Endothelial cell of umbilical vein (primary cell): Measurements from ENCODE around the gene PYGB. TPM values are rescaled to one million over a fixed set of nuclear protein-coding genes. Genes with fewer than 3 reads are reported as not detected.

Source experiments
- BruUV-seq: library from RNA; stranded (reverse); fragments of 400-500 nt; replicated peaks from 2 replicates; lab custom pipeline; 2021; lab: Mats Ljungman, UMichigan
- CTCF ChIA-PET: fragments of 300-600, 350-600 bp; sonication (Branson Sonifier 250); formaldehyde crosslinking; loops from one replicate; lab custom pipeline; 2021; ENCODE audit warnings: antibody characterized with exemption, inconsistent platforms; lab: Charles Lee
- POLR2A ChIA-PET: fragments of 300-600, 350-600 bp; sonication (Branson Sonifier 250); formaldehyde crosslinking; loops from one replicate; lab custom pipeline; 2021; ENCODE audit warnings: antibody characterized with exemption, inconsistent platforms; lab: Charles Lee
- DNase-seq: peaks from one replicate; pipeline ENCODE4 v3.0.0-alpha.2; 2011; ENCODE audit warnings: low read depth, low spot score
- FAIRE-seq: peaks from 2 replicates; lab custom pipeline; 2011; peaks lifted over from hg19 to GRCh38; lab: Jason Lieb, UNC
- H2AFZ ChIP-seq: 2 replicates; pipeline ENCODE4 v1.6.0; 2012; ENCODE audit warnings: low read depth, low read length, control low read depth, inconsistent platforms
- H3K27ac ChIP-seq: 2 replicates; pipeline ENCODE4 v1.5.1; 2011; ENCODE audit warnings: low read depth, mild to moderate bottlenecking, control low read depth, low read length, moderate library complexity; ENCODE audit not compliant: insufficient read depth
- H3K27me3 ChIP-seq, 2 experiments: 2 replicates each; pipeline versions ENCODE4 v1.6.0 to v1.6.1; 2011; ENCODE audit warnings: low read length in 2 of 2, mixed read lengths in 1 of 2; ENCODE audit not compliant: control insufficient read depth in 2 of 2, insufficient read depth in 2 of 2
- H3K36me3 ChIP-seq, 2 experiments: 2 replicates in 1 of 2; 3 replicates in 1 of 2; pipeline ENCODE4 v1.5.1; 2011; ENCODE audit warnings: low read length in 2 of 2, mild to moderate bottlenecking in 1 of 2, moderate library complexity in 1 of 2; ENCODE audit not compliant: control insufficient read depth in 2 of 2, insufficient read depth in 2 of 2; ENCODE audit errors: extremely low read depth in 1 of 2
- H3K4me1 ChIP-seq: 3 replicates; pipeline ENCODE4 v1.5.1; 2011; ENCODE audit warnings: mild to moderate bottlenecking, low read length; ENCODE audit not compliant: control insufficient read depth, insufficient read depth; ENCODE audit errors: extremely low read depth
- H3K4me2 ChIP-seq: 2 replicates; pipeline ENCODE4 v1.6.1; 2011; ENCODE audit warnings: low read length, control low read depth, mixed read lengths; ENCODE audit not compliant: insufficient read depth
- H3K4me3 ChIP-seq, 3 experiments: fragments of 200-600 bp in 1 of 3; sonication (generic), shearing (Covaris generic) in 1 of 3; replicated peaks in 1 of 3; 2 replicates each; pipeline ENCODE4 v1.5.1; 2011 to 2016; ENCODE audit warnings: control low read depth in 3 of 3, low read length in 3 of 3, mild to moderate bottlenecking in 2 of 3, inconsistent platforms in 1 of 3, low read depth in 1 of 3, moderate library complexity in 1 of 3; ENCODE audit not compliant: insufficient read depth in 1 of 3
- H3K79me2 ChIP-seq: 2 replicates; pipeline ENCODE4 v1.6.0; 2012; ENCODE audit warnings: low read length, inconsistent platforms; ENCODE audit not compliant: control insufficient read depth, insufficient read depth
- H3K9ac ChIP-seq: replicated peaks from 2 replicates; pipeline ENCODE3; 2011; ENCODE audit warnings: low read length, control low read depth; ENCODE audit not compliant: insufficient read depth; ENCODE audit errors: extremely low read depth
- H3K9me1 ChIP-seq: replicated peaks from 3 replicates; pipeline ENCODE4 v1.6.0; 2011; ENCODE audit warnings: mild to moderate bottlenecking, low read length; ENCODE audit not compliant: control insufficient read depth, insufficient read depth; ENCODE audit errors: extremely low read depth
- H3K9me3 ChIP-seq: replicated peaks from 2 replicates; pipeline ENCODE4 v1.5.1; 2012; ENCODE audit warnings: low read length, inconsistent platforms; ENCODE audit not compliant: control insufficient read depth, insufficient read depth
- H4K20me1 ChIP-seq: replicated peaks from 2 replicates; pipeline ENCODE3; 2011; ENCODE audit warnings: mild to moderate bottlenecking, low read length; ENCODE audit not compliant: control insufficient read depth, insufficient read depth; ENCODE audit errors: extremely low read depth
- EZH2 ChIP-seq: IDR thresholded peaks from 2 replicates; pipeline ENCODE4 v1.6.1; 2012; ENCODE audit warnings: borderline replicate concordance, low read depth, mild to moderate bottlenecking, moderate library complexity, low read length, inconsistent platforms; ENCODE audit not compliant: severe bottlenecking
- FOS ChIP-seq: IDR thresholded peaks from 2 replicates; pipeline ENCODE4 v1.6.1; 2011; ENCODE audit warnings: mild to moderate bottlenecking, low read length, moderate library complexity, borderline replicate concordance; ENCODE audit not compliant: insufficient read depth
- GATA2 ChIP-seq: IDR thresholded peaks from 2 replicates; pipeline ENCODE4 v1.7.0; 2011; ENCODE audit warnings: low read depth, mild to moderate bottlenecking, moderate library complexity, mixed read lengths, low read length; ENCODE audit not compliant: insufficient read length, insufficient read depth
- JUN ChIP-seq: IDR thresholded peaks from 2 replicates; pipeline ENCODE4 v1.6.1; 2011; ENCODE audit warnings: borderline replicate concordance, low read depth; ENCODE audit not compliant: insufficient read length, insufficient read depth
- MYC ChIP-seq: IDR thresholded peaks from one replicate; pipeline ENCODE4 v1.6.1; 2011; ENCODE audit warnings: mild to moderate bottlenecking, low read depth, low read length
- POLR2A ChIP-seq: IDR thresholded peaks from 2 replicates; pipeline ENCODE4 v1.6.1; 2012; ENCODE audit warnings: low read depth, mild to moderate bottlenecking, control low read depth, low read length
- POLR2AphosphoS5 ChIP-seq: IDR thresholded peaks from 2 replicates; pipeline ENCODE4 v1.6.1; 2012; ENCODE audit warnings: low read depth, mild to moderate bottlenecking, control low read depth, low read length, moderate library complexity; ENCODE audit not compliant: insufficient read depth
- dilution Hi-C: fragments of 300-500 bp; cut with MboI; formaldehyde crosslinking; loops from one replicate; pipeline ENCODE4 v1.15.0; 2019; ENCODE audit warnings: low sequenced_read_pairs; ENCODE audit not compliant: extremely low pct_ligation_motif_present
- intact Hi-C: fragments of 100-400 bp; cut with micrococcal nuclease; formaldehyde crosslinking; loops from one replicate; pipeline ENCODE4 v1.10.0; 2022
- polyA plus RNA-seq, 4 experiments: library from polyadenylated mRNA; depleted of rRNA in 3 of 4; stranded (reverse) in 3 of 4; unstranded in 1 of 4; fragments of >200 nt; gene quantifications; 2 replicates each; pipeline versions ENCODE4 v1.2.1 to v1.2.3, GENCODE V29; 2011 to 2012; ENCODE audit warnings: missing spikeins in 1 of 4
- total RNA-seq: library from RNA; stranded (reverse); gene quantifications from 2 replicates; pipeline ENCODE4 v1.2.3, GENCODE V29; 2021
- TF ChIP-seq, protein P1 (sequence below), 2 donors: IDR thresholded peaks; 1 replicate in 1 of 2; 2 replicates in 1 of 2; pipeline ENCODE4 v1.5.1; 2011; ENCODE audit warnings: low read length in 2 of 2, mild to moderate bottlenecking in 2 of 2, moderate library complexity in 2 of 2, control low read depth in 1 of 2, inconsistent platforms in 1 of 2, low read depth in 1 of 2; ENCODE audit not compliant: insufficient read depth in 1 of 2; ENCODE audit errors: extremely low read depth in 1 of 2
- TF ChIP-seq, protein P2 (sequence below): IDR thresholded peaks from 2 replicates; pipeline ENCODE4 v1.6.1; 2011; ENCODE audit not compliant: insufficient read depth, insufficient read length

The PYGB gene
- total and polyA plus RNA-seq, 2 donors (not counting 3 experiments of a cell fraction or from before 2014, with no cell fraction given), result 36.1 to 60.2 TPM

DNA sequence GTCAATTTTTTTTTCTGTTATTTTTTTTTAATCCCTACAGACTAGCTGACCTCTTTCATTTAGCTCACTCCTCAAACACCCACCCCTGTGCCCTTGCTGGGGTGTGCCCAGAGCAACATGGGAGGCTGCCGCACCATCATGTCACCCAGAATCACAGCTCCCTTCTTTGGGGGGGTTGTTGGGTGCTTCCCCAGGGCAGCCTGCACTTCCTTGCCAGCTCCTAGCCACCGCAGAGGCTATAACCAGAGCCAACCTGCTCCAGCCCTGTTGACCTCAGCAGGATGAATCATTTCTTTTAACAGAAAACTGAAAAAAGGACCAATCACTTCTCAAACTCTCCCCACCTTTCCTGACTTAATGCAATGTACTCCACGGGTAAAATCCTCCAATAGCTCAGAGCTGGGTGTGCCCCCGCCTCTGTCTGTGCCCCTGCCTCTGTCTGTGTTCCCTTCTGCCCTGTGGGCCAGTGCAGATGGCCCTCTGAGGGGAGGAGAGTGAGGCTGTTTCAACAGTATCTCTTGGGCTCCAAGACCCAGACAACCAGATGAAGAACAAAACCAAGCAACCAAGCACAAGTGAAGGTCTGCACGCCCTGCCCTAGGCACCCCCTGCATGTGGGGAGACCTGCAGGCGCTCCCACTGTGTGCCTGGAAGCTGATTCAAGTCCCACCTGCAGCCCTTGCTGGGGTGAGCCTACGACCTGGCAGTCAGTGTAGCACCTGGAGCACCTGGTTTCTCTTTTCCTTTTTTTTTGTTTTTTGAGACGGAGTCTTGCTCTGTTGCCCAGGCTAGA, 67.7 kb downstream of the PYGB start:
- Histone ChIP-seq H2AFZ (no peak overlapping the region), H3K9me3 (no peaks in the 10 kb centered on the region), H4K20me1 (no peaks in the 10 kb centered on the region), H3K4me2 (no peak overlapping the region), H3K9ac (no peak overlapping the region), H3K36me3 (peaks cover 0 to 1% of the 10 kb centered on the region in 2 experiments), H3K4me3 (no peak overlapping the region), H3K27ac (no peak overlapping the region), H3K27me3 (no peaks in the 10 kb centered on the region), H3K79me2 (no peaks in the 10 kb centered on the region), H3K9me1 (no peaks in the 10 kb centered on the region), H3K4me1 (peaks cover 4% of the 10 kb centered on the region)
- BruUV-seq, result no TSS peak
- FAIRE-seq (no peak), DNase-seq (no peak)
- CTCF ChIA-PET, result interaction anchor here (0.8 to 2.5 kb wide), 6 partner anchors 11 to 83 kb away, joined by 3 to 21 read pairs (median 6); no protein-coding TSS in a partner anchor
- intact Hi-C loops (no loop called here), dilution Hi-C loops (no loop called here)
- POLR2A ChIA-PET, result no interaction called here
- TF ChIP-seq POLR2A, result no peak
- TF ChIP-seq POLR2AphosphoS5, result no peak
- TF ChIP-seq FOS, result no peak
- TF ChIP-seq JUN, result no peak
- TF ChIP-seq, protein P1, sequence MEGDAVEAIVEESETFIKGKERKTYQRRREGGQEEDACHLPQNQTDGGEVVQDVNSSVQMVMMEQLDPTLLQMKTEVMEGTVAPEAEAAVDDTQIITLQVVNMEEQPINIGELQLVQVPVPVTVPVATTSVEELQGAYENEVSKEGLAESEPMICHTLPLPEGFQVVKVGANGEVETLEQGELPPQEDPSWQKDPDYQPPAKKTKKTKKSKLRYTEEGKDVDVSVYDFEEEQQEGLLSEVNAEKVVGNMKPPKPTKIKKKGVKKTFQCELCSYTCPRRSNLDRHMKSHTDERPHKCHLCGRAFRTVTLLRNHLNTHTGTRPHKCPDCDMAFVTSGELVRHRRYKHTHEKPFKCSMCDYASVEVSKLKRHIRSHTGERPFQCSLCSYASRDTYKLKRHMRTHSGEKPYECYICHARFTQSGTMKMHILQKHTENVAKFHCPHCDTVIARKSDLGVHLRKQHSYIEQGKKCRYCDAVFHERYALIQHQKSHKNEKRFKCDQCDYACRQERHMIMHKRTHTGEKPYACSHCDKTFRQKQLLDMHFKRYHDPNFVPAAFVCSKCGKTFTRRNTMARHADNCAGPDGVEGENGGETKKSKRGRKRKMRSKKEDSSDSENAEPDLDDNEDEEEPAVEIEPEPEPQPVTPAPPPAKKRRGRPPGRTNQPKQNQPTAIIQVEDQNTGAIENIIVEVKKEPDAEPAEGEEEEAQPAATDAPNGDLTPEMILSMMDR (IDR thresholded peaks at IDR 0.05; ENCODE audit: extremely low read depth in 1 of 2, insufficient read depth in 1 of 2, low read depth in 1 of 2, low read length in 2 of 2), result no peak
- TF ChIP-seq EZH2, result no peak
- TF ChIP-seq, protein P2, sequence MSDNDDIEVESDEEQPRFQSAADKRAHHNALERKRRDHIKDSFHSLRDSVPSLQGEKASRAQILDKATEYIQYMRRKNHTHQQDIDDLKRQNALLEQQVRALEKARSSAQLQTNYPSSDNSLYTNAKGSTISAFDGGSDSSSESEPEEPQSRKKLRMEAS, result no peak
- no peak for TF ChIP-seq GATA2
- no peak for TF ChIP-seq MYC
